HG03469 (cell line): ENCODE measurements around the gene NPIPA1.
"Not testable (repeated sequence)": the region's sequence is repeated elsewhere in the genome, so short reads cannot be mapped to it uniquely, and the experiment has no call there.

ENCODE experiments used
- ATAC-seq: cut with Tn5 transposase; IDR thresholded peaks from one replicate; pipeline ENCODE4 v1.9.1; 2021; ENCODE audit warnings: mild to moderate bottlenecking, moderate library complexity, moderate number of reproducible peaks; ENCODE audit not compliant: unreplicated experiment

Gene NPIPA1

GRCh38 chr16:14937143-14937542 lies at the start of gene NPIPA1:
TSS of gene NPIPA1 (plus strand) at chr16:14937443. CDS start at chr16:14937443, 0 bp downstream.
- not testable (repeated sequence) for ATAC-seq

GRCh38 chr16:14892111-14892510 lies 45.1 kb upstream of the NPIPA1 start:
- not testable (repeated sequence) for ATAC-seq

- ATAC-seq = not testable (repeated sequence)
Observed at GRCh38 chr16:14895382-14895781, 41.9 kb upstream of the NPIPA1 start.

GRCh38 chr16:14896023-14896422 lies 41.2 kb upstream of the NPIPA1 start:
- ATAC-seq = not testable (repeated sequence)

GRCh38 chr16:14897006-14897664 lies 40.1 kb upstream of the NPIPA1 start:
- ATAC-seq = not testable (repeated sequence)

GRCh38 chr16:14898162-14898561 lies 39.1 kb upstream of the NPIPA1 start:
- not testable (repeated sequence) for ATAC-seq

GRCh38 chr16:14903191-14903957 lies 33.9 kb upstream of the NPIPA1 start:
- not testable (repeated sequence) for ATAC-seq

GRCh38 chr16:14909744-14910143 lies 27.5 kb upstream of the NPIPA1 start:
- ATAC-seq = not testable (repeated sequence)

GRCh38 chr16:14910833-14911629 lies 26.2 kb upstream of the NPIPA1 start:
- not testable (repeated sequence) for ATAC-seq

GRCh38 chr16:14911954-14912353 lies 25.3 kb upstream of the NPIPA1 start:
- ATAC-seq = not testable (repeated sequence)

- not testable (repeated sequence) for ATAC-seq
Observed at GRCh38 chr16:14912588-14912987, 24.7 kb upstream of the NPIPA1 start.

GRCh38 chr16:14918504-14918903 lies 18.7 kb upstream of the NPIPA1 start:
- not testable (repeated sequence) for ATAC-seq

- ATAC-seq = not testable (repeated sequence)
Observed at GRCh38 chr16:14919837-14920600, 17.2 kb upstream of the NPIPA1 start.

GRCh38 chr16:14922285-14922684 lies 15.0 kb upstream of the NPIPA1 start:
- not testable (repeated sequence) for ATAC-seq

GRCh38 chr16:14922968-14923367 lies 14.3 kb upstream of the NPIPA1 start:
- not testable (repeated sequence) for ATAC-seq

- not testable (repeated sequence) for ATAC-seq
Observed at GRCh38 chr16:14923394-14924088, 13.7 kb upstream of the NPIPA1 start.

GRCh38 chr16:14924359-14924758 lies 12.9 kb upstream of the NPIPA1 start:
- not testable (repeated sequence) for ATAC-seq

GRCh38 chr16:14924982-14925381 lies 12.3 kb upstream of the NPIPA1 start:
- not testable (repeated sequence) for ATAC-seq

- ATAC-seq = not testable (repeated sequence)
Observed at GRCh38 chr16:14928064-14928714, 9.1 kb upstream of the NPIPA1 start.
